Keratinocyte (primary cell): ENCODE data around the gene ZNF500. TPM values are rescaled to one million over a fixed set of nuclear protein-coding genes. Genes with fewer than 3 reads are reported as not detected.

Experiments
- DNase-seq: peaks from one replicate; pipeline ENCODE4 v3.0.0-alpha.2; 2011; ENCODE audit warnings: low read depth, missing footprints, low spot score
- FAIRE-seq: peaks from 2 replicates; lab custom pipeline; 2011; peaks lifted over from hg19 to GRCh38; lab: Jason Lieb, UNC
- H2AFZ ChIP-seq: 2 replicates; pipeline ENCODE4 v1.6.0; 2012; ENCODE audit warnings: low read length, control low read depth, inconsistent platforms; ENCODE audit not compliant: control insufficient read depth
- H3K27ac ChIP-seq: 2 replicates; pipeline ENCODE4 v1.5.1; 2011; ENCODE audit warnings: low read length; ENCODE audit not compliant: control insufficient read depth, insufficient read depth
- H3K27me3 ChIP-seq: 3 replicates; pipeline ENCODE4 v1.6.0; 2011; ENCODE audit warnings: low read length; ENCODE audit not compliant: control insufficient read depth, insufficient read depth; ENCODE audit errors: extremely low read depth
- H3K36me3 ChIP-seq, 2 experiments: 2 replicates in 1 of 2; 3 replicates in 1 of 2; pipeline ENCODE4 v1.5.1; 2011; ENCODE audit warnings: low read length in 2 of 2, mild to moderate bottlenecking in 1 of 2; ENCODE audit not compliant: control insufficient read depth in 2 of 2, insufficient read depth in 2 of 2; ENCODE audit errors: extremely low read depth in 1 of 2
- H3K4me1 ChIP-seq: 3 replicates; pipeline ENCODE4 v1.5.1; 2011; ENCODE audit warnings: low read length; ENCODE audit not compliant: control insufficient read depth, insufficient read depth; ENCODE audit errors: extremely low read depth
- H3K4me2 ChIP-seq: 3 replicates; pipeline ENCODE4 v1.6.0; 2011; ENCODE audit warnings: low read depth, low read length; ENCODE audit not compliant: control insufficient read depth, insufficient read depth; ENCODE audit errors: extremely low read depth
- H3K4me3 ChIP-seq, 3 experiments: fragments of 200-600 bp in 1 of 3; sonication (generic) in 1 of 3; 2 replicates in 2 of 3; 3 replicates in 1 of 3; pipeline ENCODE4 v1.5.1; 2011 to 2016; ENCODE audit warnings: low read length in 3 of 3, mild to moderate bottlenecking in 3 of 3, control low read depth in 2 of 3, inconsistent platforms in 1 of 3, low read depth in 1 of 3, mixed read lengths in 1 of 3, mixed run types in 1 of 3, moderate library complexity in 1 of 3; ENCODE audit not compliant: control insufficient read depth in 2 of 3, insufficient read depth in 2 of 3; ENCODE audit errors: extremely low read depth in 1 of 3
- H3K79me2 ChIP-seq: 2 replicates; pipeline ENCODE4 v1.6.0; 2012; ENCODE audit warnings: low read length; ENCODE audit not compliant: control insufficient read depth, insufficient read depth
- H3K9ac ChIP-seq: 3 replicates; pipeline ENCODE4 v1.6.0; 2011; ENCODE audit warnings: low read length; ENCODE audit not compliant: control insufficient read depth, insufficient read depth; ENCODE audit errors: extremely low read depth
- H3K9me1 ChIP-seq: 3 replicates; pipeline ENCODE4 v1.6.0; 2011; ENCODE audit warnings: low read length; ENCODE audit not compliant: control insufficient read depth, insufficient read depth; ENCODE audit errors: extremely low read depth
- H3K9me3 ChIP-seq: 2 replicates; pipeline ENCODE4 v1.5.1; 2012; ENCODE audit warnings: low read depth, low read length; ENCODE audit not compliant: control insufficient read depth
- H4K20me1 ChIP-seq: 3 replicates; pipeline ENCODE4 v1.6.0; 2011; ENCODE audit warnings: low read length; ENCODE audit not compliant: control insufficient read depth, insufficient read depth; ENCODE audit errors: extremely low read depth
- EZH2 ChIP-seq: IDR thresholded peaks from one replicate; pipeline ENCODE4 v1.6.1; 2012; ENCODE audit warnings: inconsistent platforms, mild to moderate bottlenecking, low read length, moderate library complexity
- dilution Hi-C: fragments of 300-500 bp; cut with MboI; formaldehyde crosslinking; loops from one replicate; pipeline ENCODE4 v1.7.0; 2020; ENCODE audit warnings: low sequenced_read_pairs; ENCODE audit not compliant: extremely low pct_ligation_motif_present
- polyA plus RNA-seq, 5 experiments: library from polyadenylated mRNA; depleted of rRNA in 3 of 5; stranded (reverse) in 3 of 5; stranded (forward) in 1 of 5; unstranded in 1 of 5; fragments of >200 nt; gene quantifications; 1 replicate in 1 of 5; 2 replicates in 3 of 5; 3 replicates in 1 of 5; pipeline versions ENCODE4 v1.2.1 to v1.2.3, GENCODE V29; 2011 to 2012; ENCODE audit warnings: missing spikeins in 2 of 5, low read depth in 1 of 5, low replicate concordance in 1 of 5
- TF ChIP-seq, protein P1 (sequence below), 3 experiments: IDR thresholded peaks in 1 of 3; conservative IDR thresholded peaks in 1 of 3; optimal IDR thresholded peaks in 1 of 3; 2 replicates in 2 of 3; 3 replicates in 1 of 3; pipeline versions ENCODE3 to v1.5.1; 2011; ENCODE audit warnings: low read length in 3 of 3, mild to moderate bottlenecking in 3 of 3, moderate library complexity in 2 of 3, control low read depth in 1 of 3, inconsistent platforms in 1 of 3; ENCODE audit not compliant: insufficient read depth in 2 of 3; ENCODE audit errors: extremely low read depth in 1 of 3

Gene ZNF500
- polyA plus RNA-seq, 1 donor (not counting 4 experiments of a cell fraction or from before 2014, with no cell fraction given) = 3.3 TPM

DNA sequence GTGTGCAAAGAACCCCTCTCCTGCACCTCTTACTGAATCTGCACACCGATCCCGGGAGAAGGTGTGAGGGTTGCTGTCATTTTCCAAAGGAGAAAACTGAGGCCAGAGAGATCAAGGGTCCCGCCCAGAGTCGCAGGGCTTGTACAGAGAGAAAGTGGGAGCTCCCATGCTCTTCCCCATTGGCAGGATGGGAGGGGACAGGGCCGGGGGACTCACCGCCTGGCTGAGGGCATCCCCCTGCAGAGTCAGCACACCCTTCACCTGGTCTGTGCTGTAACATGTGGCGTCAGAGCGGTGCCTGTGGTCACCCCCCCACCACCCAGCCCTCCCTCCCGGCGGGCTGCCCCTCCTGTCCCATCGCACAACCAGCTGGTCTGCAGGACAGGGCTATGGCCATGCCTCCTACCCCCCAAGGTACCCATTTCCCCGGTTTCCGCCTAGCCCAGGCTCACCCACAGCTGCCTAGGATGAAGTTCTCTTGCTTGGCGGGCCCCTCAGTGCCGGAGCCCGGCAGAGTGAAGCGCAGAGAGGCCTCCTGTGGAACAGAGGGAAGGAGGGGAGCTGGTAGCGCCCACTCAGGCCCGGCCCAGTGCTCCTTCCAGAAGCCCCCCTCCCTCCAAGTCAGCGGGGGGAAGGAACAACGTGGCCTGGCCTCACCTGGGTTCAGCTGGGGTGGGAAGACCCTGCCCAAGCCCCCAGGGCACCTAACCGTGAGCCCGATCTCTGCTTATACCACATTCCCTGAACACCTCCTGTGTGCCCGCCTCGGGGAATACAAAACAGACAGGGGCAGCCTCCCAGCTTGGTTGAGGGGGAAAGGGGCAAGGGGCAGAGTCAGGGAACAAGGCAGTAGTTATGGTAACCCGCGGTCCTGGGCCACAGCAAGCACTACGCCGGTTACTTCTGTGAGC is 34.3 kb upstream of the ZNF500 start:
- DNase-seq (no peak), FAIRE-seq (no peak)
- H3K36me3 ChIP-seq = peaks cover 8 to 14% of the 10 kb centered on the region in 2 experiments
- dilution Hi-C loops = no loop called here
- peak overlapping the region; percentile 58 to 67 (median 66) for H3K4me3 ChIP-seq
- H3K9me1 ChIP-seq = no peaks in the 10 kb centered on the region
- peak overlapping the region; percentile 59 for H3K9ac ChIP-seq
- TF ChIP-seq, protein P1, sequence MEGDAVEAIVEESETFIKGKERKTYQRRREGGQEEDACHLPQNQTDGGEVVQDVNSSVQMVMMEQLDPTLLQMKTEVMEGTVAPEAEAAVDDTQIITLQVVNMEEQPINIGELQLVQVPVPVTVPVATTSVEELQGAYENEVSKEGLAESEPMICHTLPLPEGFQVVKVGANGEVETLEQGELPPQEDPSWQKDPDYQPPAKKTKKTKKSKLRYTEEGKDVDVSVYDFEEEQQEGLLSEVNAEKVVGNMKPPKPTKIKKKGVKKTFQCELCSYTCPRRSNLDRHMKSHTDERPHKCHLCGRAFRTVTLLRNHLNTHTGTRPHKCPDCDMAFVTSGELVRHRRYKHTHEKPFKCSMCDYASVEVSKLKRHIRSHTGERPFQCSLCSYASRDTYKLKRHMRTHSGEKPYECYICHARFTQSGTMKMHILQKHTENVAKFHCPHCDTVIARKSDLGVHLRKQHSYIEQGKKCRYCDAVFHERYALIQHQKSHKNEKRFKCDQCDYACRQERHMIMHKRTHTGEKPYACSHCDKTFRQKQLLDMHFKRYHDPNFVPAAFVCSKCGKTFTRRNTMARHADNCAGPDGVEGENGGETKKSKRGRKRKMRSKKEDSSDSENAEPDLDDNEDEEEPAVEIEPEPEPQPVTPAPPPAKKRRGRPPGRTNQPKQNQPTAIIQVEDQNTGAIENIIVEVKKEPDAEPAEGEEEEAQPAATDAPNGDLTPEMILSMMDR (optimal IDR thresholded peaks at IDR 0.05 in 1 of 3, IDR thresholded peaks at IDR 0.05 in 1 of 3, conservative IDR thresholded peaks at IDR 0.05 in 1 of 3; ENCODE audit: extremely low read depth in 1 of 3, insufficient read depth in 2 of 3, low read length in 3 of 3) = no peak
- TF ChIP-seq EZH2 = no peak
- H3K27me3 ChIP-seq = no peaks in the 10 kb centered on the region
- H3K4me2 ChIP-seq = peak overlapping the region; percentile 84
- no peaks in the 10 kb centered on the region for H3K79me2 ChIP-seq
- no peaks in the 10 kb centered on the region for H4K20me1 ChIP-seq
- H3K4me1 ChIP-seq = peaks cover 25% of the 10 kb centered on the region
- H3K9me3 ChIP-seq = no peaks in the 10 kb centered on the region
- peak overlapping the region; percentile 39 for H3K27ac ChIP-seq
- peak overlapping the region; percentile 70 for H2AFZ ChIP-seq

DNA sequence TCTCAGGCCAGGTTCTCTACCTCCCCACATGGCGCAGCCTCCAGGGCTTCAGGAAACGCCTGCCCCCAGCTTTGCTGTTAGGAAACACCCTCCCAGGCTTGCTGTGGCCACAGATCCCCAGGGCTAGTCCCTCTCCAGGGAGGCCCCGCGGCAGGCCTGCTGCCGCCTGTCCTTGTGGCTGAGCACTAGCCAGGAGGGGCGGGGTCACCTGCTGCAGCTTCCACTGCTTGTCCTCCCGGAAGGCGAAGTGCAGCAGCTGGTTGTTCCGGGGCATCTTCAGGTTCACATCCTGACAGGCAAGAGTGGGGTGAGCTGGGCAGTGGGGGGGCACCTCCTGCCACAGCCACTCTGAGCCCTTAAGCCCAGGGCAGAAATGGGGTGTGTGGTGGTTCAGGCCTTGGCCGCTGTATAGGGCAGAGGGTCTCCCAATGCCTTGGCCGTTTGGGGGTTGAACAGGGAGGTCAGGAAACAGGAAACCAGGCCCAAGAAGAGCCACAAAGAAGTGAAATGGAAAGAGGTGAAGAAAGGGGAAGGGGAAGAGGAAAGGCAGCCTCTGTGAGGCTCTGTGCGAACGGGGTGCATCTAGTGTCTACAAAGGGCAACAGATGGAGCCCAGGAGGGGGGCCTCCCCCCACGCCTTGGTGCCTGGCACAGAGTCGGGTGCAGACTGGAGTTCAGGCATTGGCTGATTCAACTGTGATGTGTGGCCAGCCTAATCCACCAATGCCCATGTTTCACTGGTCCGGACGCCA is 33.5 kb upstream of the ZNF500 start:
- peak; percentile 61 for FAIRE-seq
- H3K9me3 ChIP-seq = no peaks in the 10 kb centered on the region
- TF ChIP-seq, protein P1 (optimal IDR thresholded peaks at IDR 0.05 in 1 of 3, IDR thresholded peaks at IDR 0.05 in 1 of 3, conservative IDR thresholded peaks at IDR 0.05 in 1 of 3; ENCODE audit: extremely low read depth in 1 of 3, insufficient read depth in 2 of 3, low read length in 3 of 3) = no peak
- TF ChIP-seq EZH2 = no peak
- H4K20me1 ChIP-seq = no peaks in the 10 kb centered on the region
- no peak overlapping the region for H3K27ac ChIP-seq
- peak overlapping the region; percentile 19 for H2AFZ ChIP-seq
- no peaks in the 10 kb centered on the region for H3K27me3 ChIP-seq
- H3K4me2 ChIP-seq = peak overlapping the region; percentile 16
- H3K9me1 ChIP-seq = no peaks in the 10 kb centered on the region
- H3K9ac ChIP-seq = no peak overlapping the region
- no peak overlapping the region for H3K4me3 ChIP-seq
- H3K79me2 ChIP-seq = no peaks in the 10 kb centered on the region
- dilution Hi-C loops = no loop called here
- H3K4me1 ChIP-seq = peaks cover 25% of the 10 kb centered on the region
- DNase-seq = no peak
- H3K36me3 ChIP-seq = peaks cover 3 to 12% of the 10 kb centered on the region in 2 experiments
